ENCODE results near the gene ZIC2.

GRCh38 chr13:99992949-99993351 is 11.4 kb downstream of the ZIC2 start:
- TF ChIP-seq MAX (IDR thresholded peaks at IDR 0.05) (no peak), RAD21 (IDR thresholded peaks at IDR 0.05 in 1 of 2, conservative IDR thresholded peaks at IDR 0.05 in 1 of 2; ENCODE audit: low read depth in 2 of 2, low read length in 2 of 2) (no peak), YY1 (IDR thresholded peaks at IDR 0.05; ENCODE audit: low read depth, low read length) (no peak), CTCF (IDR thresholded peaks at IDR 0.05; ENCODE audit: control extremely low read depth in 1 of 3, insufficient read depth in 1 of 3, low read depth in 1 of 3, low read length in 3 of 3) (no peak), POLR2A (IDR thresholded peaks at IDR 0.05; ENCODE audit: control extremely low read depth in 1 of 2, low read depth in 2 of 2, low read length in 2 of 2) (no peak), TAF7 (optimal IDR thresholded peaks at IDR 0.05; ENCODE audit: borderline replicate concordance, low read depth, low read length) (no peak)
